GM21825 (cell line): ENCODE data around the gene NADSYN1.

ENCODE experiments used
- ATAC-seq: cut with Tn5 transposase; IDR thresholded peaks from one replicate; pipeline ENCODE4 v1.9.1; 2021; ENCODE audit warnings: mild to moderate bottlenecking, moderate library complexity; ENCODE audit not compliant: unreplicated experiment

The NADSYN1 gene

DNA sequence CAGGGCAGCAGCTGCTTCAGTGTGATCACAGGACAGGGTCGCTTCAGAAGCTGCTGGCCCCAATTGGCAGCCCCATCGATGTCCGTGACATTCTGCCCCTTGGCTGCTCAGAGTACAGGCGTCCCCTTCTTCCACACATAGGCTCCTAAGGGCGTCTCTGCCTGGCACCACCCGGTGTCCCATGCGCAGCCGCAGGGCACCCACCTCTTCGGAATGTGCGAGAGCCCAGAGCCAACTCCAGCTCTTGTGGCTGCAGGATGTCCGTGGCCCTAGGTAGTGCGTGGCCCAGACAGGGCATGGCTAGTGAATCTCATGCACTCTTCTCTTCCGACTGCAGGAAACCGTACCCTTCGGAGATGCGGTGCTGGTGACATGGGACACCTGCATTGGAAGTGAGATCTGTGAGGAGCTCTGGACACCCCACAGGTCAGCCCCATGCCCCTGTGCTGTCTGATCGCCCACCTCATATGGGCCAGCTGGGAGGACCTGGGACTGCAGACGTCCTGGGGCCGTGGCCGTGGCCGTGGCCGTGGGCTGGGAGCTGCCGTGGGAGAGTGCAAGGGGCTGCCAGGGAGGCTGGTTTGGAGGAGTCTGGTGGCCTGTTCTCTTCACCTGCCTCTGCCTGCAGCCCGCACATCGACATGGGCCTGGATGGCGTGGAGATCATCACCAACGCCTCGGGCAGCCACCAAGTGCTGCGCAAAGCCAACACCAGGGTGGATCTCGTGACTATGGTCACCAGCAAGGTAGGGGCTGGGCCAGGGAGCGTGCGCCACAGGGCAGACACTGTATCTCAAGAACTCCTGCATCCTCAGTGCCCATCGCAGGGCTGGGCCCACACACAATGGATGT lies 20.2 kb downstream of the NADSYN1 start:
- ATAC-seq = no peak

GRCh38 chr11:71473793-71474080 lies 20.7 kb downstream of the NADSYN1 start:
- no peak for ATAC-seq

DNA sequence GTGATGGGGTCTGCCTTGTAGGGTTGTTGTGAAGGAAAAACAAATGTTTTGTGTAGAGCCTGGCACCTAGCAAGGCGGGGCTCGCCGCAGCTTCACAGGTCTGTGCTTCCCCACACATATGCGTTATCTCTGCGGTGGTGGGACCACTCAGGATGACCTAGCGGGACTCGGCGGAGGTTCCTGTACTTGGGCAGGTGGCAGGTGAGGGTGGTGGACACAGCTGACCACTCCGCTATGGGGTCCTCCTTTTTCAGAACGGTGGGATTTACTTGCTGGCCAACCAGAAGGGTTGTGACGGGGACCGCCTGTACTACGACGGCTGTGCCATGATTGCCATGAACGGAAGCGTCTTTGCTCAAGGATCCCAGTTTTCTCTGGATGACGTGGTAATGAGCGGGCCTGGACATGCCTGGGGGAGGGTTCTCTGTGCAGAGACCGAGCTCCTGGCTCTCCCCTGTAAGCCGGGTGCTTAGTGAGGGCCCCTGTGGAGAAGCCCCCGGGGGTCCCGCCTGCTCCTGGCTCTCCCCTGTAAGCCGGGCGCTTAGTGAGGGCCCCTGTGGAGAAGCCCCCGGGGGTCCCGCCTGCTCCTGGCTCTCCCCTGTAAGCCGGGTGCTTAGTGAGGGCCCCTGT lies 21.3 kb downstream of the NADSYN1 start:
- no peak for ATAC-seq

GRCh38 chr11:71474771-71475483 lies 21.9 kb downstream of the NADSYN1 start:
- ATAC-seq = no peak

DNA sequence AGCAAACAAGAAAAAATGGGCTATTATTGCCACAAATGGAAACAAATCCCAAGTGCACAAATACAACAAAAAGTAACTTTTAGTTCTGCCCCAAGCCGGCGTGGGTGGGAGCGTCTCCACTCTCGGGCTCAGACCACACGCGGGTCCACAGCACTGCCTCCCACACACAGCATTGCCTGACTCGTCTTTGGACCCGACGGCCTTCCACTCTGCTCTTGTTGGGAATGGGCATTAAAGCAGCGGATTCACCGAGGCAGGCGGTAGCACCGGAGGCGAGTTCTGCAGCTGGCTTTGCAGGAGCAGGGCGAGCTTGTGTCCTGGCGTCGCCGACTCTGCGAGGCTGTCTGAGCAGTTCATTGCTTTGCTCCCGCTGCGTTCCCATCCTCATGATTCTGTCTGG lies 23.0 kb downstream of the NADSYN1 start:
- no peak for ATAC-seq

- no peak for ATAC-seq
Observed at GRCh38 chr11:71476926-71477640, 24.1 kb downstream of the NADSYN1 start.

GRCh38 chr11:71477641-71478527 lies 24.9 kb downstream of the NADSYN1 start:
- no peak for ATAC-seq

DNA sequence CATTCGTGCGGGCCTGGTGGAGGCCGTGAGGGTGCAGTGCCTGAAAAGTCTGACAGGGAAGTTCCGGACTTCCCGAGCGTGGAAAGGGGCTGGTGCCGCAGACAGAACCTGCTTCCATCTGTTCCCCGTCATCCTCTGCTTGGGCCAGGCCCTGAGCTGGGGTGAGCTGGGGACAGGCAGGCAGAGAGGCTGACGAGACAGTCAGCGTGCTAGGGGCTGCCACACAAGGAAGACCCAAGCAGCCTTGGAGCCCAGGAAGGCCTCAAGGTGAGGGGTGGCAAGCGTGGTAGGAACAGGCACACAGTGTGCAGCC lies 25.5 kb downstream of the NADSYN1 start:
- ATAC-seq = no peak

- ATAC-seq = no peak
Observed at GRCh38 chr11:71481101-71481960, 28.3 kb downstream of the NADSYN1 start.

GRCh38 chr11:71482216-71482615 lies 29.2 kb downstream of the NADSYN1 start:
- ATAC-seq = no peak

- ATAC-seq = no peak
Observed at GRCh38 chr11:71482746-71483364, 29.9 kb downstream of the NADSYN1 start.

- no peak for ATAC-seq
Observed at GRCh38 chr11:71483692-71484091, 30.7 kb downstream of the NADSYN1 start.

- no peak for ATAC-seq
Observed at GRCh38 chr11:71484248-71485062, 31.5 kb downstream of the NADSYN1 start.

- no peak for ATAC-seq
Observed at GRCh38 chr11:71485063-71485399, 32.0 kb downstream of the NADSYN1 start.

DNA sequence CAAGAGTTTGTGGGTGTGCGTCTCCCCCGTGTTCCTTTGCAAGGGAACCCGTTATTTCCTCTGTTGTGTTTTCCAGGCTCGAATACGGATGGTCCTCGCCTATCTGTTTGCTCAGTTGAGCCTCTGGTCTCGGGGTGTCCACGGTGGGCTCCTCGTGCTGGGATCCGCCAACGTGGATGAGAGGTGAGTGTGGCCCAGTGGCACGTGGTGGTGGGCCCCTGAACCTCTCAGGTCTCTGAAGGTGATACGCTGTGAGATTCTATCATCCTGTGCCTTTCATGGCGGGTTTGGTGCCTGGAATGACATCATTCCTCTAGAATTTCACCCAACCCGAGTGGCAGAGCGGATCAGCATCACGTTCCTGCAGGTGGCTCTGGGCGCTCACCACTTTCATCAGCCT lies 32.5 kb downstream of the NADSYN1 start:
- ATAC-seq = no peak

DNA sequence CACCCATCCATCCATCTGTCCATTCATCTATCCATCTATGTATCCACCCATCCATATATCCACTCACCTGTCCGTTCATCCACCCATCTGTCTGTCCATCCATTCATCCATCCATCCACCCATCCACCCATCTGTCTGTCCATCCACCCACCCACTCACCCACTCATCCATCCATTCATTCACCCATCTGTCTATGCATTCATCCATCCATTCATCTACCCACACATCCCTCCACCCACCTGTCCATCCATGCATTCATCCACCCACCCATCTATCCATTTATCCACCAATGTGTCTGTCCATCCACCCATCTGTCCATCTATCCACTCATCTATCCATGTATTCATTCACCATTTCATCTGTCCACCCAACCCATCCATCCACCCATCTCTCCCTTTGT lies 33.3 kb downstream of the NADSYN1 start:
- ATAC-seq = no peak

- no peak for ATAC-seq
Observed at GRCh38 chr11:71488681-71489270, 35.8 kb downstream of the NADSYN1 start.
